Thoracic aorta (tissue), 2 donors: ENCODE measurements around the gene NFIC. TPM values are rescaled to one million over a fixed set of nuclear protein-coding genes. Genes with fewer than 3 reads are reported as not detected.

Experiments used
- ATAC-seq: fragments of 150-250 bp; one replicate; pipeline ENCODE4 v1.8.0; 2017; ENCODE audit warnings: low read depth; ENCODE audit not compliant: insufficient number of reproducible peaks, low FRiP score
- DNase-seq: peaks from one replicate; pipeline ENCODE4 v3.0.0-alpha.2; 2020; ENCODE audit warnings: low spot score
- H3K27ac ChIP-seq, 2 donors: fragments of 200-600 bp; sonication (generic); 1 replicate in 1 of 2; 2 replicates in 1 of 2; pipeline ENCODE4 v1.5.1; 2016; ENCODE audit warnings: mild to moderate bottlenecking in 2 of 2, moderate library complexity in 2 of 2
- H3K27me3 ChIP-seq: fragments of 200-600 bp; sonication (generic); replicated peaks from 2 replicates; pipeline ENCODE4 v1.6.0; 2016; ENCODE audit warnings: mild to moderate bottlenecking; ENCODE audit not compliant: insufficient read depth
- H3K36me3 ChIP-seq: fragments of 200-600 bp; sonication (generic); one replicate; pipeline ENCODE4 v1.5.1; 2016
- H3K4me1 ChIP-seq, 2 donors: fragments of 200-600 bp; sonication (generic); 1 replicate in 1 of 2; 2 replicates in 1 of 2; pipeline versions ENCODE4 v1.5.1 to v1.6.0; 2016; ENCODE audit warnings: low read depth in 2 of 2, mild to moderate bottlenecking in 1 of 2; ENCODE audit not compliant: control insufficient read depth in 1 of 2
- H3K4me3 ChIP-seq: fragments of 200-600 bp; sonication (generic); 2 replicates; pipeline ENCODE4 v1.5.1; 2016; ENCODE audit warnings: mild to moderate bottlenecking
- H3K9me3 ChIP-seq: fragments of 200-600 bp; sonication (generic); 2 replicates; pipeline ENCODE4 v1.5.1; 2016
- total RNA-seq, 2 donors: library from RNA; depleted of rRNA; stranded (reverse); fragments of >200 nt; gene quantifications; one replicate each; pipeline versions ENCODE4 v1.1.0 to v1.2.3, GENCODE V29; 2016
- TF ChIP-seq, protein P1 (sequence below): fragments of 200-600 bp; sonication (generic); IDR thresholded peaks from one replicate; pipeline ENCODE4 v1.5.1; 2019; ENCODE audit warnings: antibody characterized with exemption

The NFIC gene
- total RNA-seq, 2 donors from 2014 or later, result 178 to 203 TPM

GRCh38 chr19:3433805-3434540 lies 67.6 kb downstream of the NFIC start:
- Histone ChIP-seq H3K27me3 (no peaks in the 10 kb centered on the region), H3K4me3 (peak overlapping the region; percentile 69), H3K36me3 (peaks cover 34% of the 10 kb centered on the region), H3K9me3 (no peaks in the 10 kb centered on the region), H3K27ac (peak overlapping the region; percentile 58 to 84), H3K4me1 (peaks cover 23 to 57% of the 10 kb centered on the region in 2 donors)
- ATAC-seq (no peak), DNase-seq (no peak)
- TF ChIP-seq, protein P1, sequence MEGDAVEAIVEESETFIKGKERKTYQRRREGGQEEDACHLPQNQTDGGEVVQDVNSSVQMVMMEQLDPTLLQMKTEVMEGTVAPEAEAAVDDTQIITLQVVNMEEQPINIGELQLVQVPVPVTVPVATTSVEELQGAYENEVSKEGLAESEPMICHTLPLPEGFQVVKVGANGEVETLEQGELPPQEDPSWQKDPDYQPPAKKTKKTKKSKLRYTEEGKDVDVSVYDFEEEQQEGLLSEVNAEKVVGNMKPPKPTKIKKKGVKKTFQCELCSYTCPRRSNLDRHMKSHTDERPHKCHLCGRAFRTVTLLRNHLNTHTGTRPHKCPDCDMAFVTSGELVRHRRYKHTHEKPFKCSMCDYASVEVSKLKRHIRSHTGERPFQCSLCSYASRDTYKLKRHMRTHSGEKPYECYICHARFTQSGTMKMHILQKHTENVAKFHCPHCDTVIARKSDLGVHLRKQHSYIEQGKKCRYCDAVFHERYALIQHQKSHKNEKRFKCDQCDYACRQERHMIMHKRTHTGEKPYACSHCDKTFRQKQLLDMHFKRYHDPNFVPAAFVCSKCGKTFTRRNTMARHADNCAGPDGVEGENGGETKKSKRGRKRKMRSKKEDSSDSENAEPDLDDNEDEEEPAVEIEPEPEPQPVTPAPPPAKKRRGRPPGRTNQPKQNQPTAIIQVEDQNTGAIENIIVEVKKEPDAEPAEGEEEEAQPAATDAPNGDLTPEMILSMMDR, result no peak

DNA sequence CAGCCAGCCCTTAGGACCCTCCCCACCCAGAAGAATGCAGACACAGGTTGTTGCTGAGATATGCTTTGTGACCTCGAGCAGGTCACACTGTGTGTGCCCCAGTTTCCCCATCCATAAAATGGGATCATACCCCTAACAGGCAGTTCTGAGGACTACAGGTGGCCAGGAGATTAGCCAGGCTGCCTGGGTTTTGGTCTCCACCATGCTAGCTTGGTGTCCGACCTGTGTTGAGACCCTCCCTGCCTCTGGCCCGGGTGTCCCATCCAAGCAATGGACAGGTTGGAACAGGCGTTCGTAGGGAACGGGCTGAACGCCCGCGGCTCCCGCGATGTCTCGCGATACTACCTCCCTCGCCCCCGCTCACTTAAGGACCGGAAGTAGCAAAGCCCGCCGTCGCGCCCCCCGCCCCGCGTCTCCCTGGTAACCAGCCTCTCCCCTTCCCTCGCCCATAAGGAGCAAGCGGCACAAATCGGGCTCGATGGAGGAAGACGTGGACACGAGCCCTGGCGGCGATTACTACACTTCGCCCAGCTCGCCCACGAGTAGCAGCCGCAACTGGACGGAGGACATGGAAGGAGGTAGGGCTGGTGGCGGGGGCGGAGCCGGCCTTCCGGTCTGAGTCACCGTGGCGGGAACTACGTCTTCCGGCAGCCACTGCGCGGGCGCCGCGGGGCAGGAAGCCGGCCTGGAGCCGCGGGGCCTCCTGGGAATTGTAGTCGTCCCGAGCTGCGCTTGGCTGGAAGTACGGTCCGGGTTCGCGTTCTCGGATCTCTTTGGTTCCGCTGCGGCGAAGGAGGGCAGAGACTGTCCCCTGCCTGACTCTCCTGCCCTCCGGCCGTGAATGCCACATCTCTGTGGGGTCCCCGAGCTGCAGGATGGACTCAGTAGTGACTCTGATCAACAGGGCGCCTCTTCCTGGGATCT lies 68.5 kb downstream of the NFIC start:
- DNase-seq, result peak; percentile 91
- Histone ChIP-seq H3K27ac (peak overlapping the region; percentile 58 to 84), H3K9me3 (no peaks in the 10 kb centered on the region), H3K27me3 (no peaks in the 10 kb centered on the region), H3K4me3 (peak overlapping the region; percentile 69), H3K36me3 (peaks cover 36% of the 10 kb centered on the region), H3K4me1 (peaks cover 19 to 50% of the 10 kb centered on the region in 2 donors)
- ATAC-seq, result peak; percentile 82
- TF ChIP-seq, protein P1, result no peak

GRCh38 chr19:3440082-3440481 lies 73.7 kb downstream of the NFIC start:
- TF ChIP-seq, protein P1, result peak; percentile 31
- Histone ChIP-seq H3K27ac (no peak overlapping the region), H3K9me3 (no peaks in the 10 kb centered on the region), H3K36me3 (peaks cover 45% of the 10 kb centered on the region), H3K4me1 (peaks cover 11 to 46% of the 10 kb centered on the region in 2 donors), H3K27me3 (no peaks in the 10 kb centered on the region), H3K4me3 (no peak overlapping the region)
- ATAC-seq (no peak), DNase-seq (no peak)

- no peak for DNase-seq
- no peak for ATAC-seq
- Histone ChIP-seq H3K27ac (peak overlapping the region; percentile 44 to 54), H3K27me3 (no peaks in the 10 kb centered on the region), H3K4me3 (no peak overlapping the region), H3K36me3 (peaks cover 57% of the 10 kb centered on the region), H3K4me1 (peaks cover 6 to 43% of the 10 kb centered on the region in 2 donors), H3K9me3 (no peaks in the 10 kb centered on the region)
- TF ChIP-seq, protein P1, result no peak
Measured at GRCh38 chr19:3441089-3441985, 75.0 kb downstream of the NFIC start.
